HepG2 (cell line): ENCODE measurements around the gene PIK3CB. TPM values are rescaled to one million over a fixed set of nuclear protein-coding genes. Genes with fewer than 3 reads are reported as not detected.

Experiments used
- ATF2 ChIP-seq: sonication (generic); formaldehyde crosslinking; IDR thresholded peaks from 2 replicates; pipeline ENCODE4 v1.4.0; 2020; ENCODE audit warnings: missing genetic modification reagents
- CAMTA2 ChIP-seq: sonication (generic); formaldehyde crosslinking; IDR thresholded peaks from 2 replicates; pipeline ENCODE4 v1.4.0; 2020; ENCODE audit warnings: mild to moderate bottlenecking, missing genetic modification reagents, borderline replicate concordance
- NR2F6 ChIP-seq, 2 experiments: IDR thresholded peaks; 2 replicates each; pipeline ENCODE4 v1.6.1; 2016; ENCODE audit warnings: antibody characterized with exemption in 1 of 2, mild to moderate bottlenecking in 1 of 2
- SRSF1 ChIP-seq: fragments of 200-400 bp; formaldehyde crosslinking; optimal IDR thresholded peaks from 2 replicates; pipeline ENCODE3; 2017; ENCODE audit warnings: mild to moderate bottlenecking, low read depth, low read length, moderate library complexity
- SRY ChIP-seq: sonication (generic); formaldehyde crosslinking; IDR thresholded peaks from 2 replicates; pipeline ENCODE4 v1.8.0; 2022; ENCODE audit warnings: mild to moderate bottlenecking, missing genetic modification reagents
- SSRP1 ChIP-seq: IDR thresholded peaks from 2 replicates; pipeline ENCODE4 v1.6.1; 2016; ENCODE audit warnings: control low read depth
- TFE3 ChIP-seq: IDR thresholded peaks from 2 replicates; pipeline ENCODE4 v1.6.1; 2016
- ZFP62 ChIP-seq: sonication (generic); formaldehyde crosslinking; IDR thresholded peaks from 2 replicates; pipeline ENCODE4 v1.4.0; 2020; ENCODE audit warnings: missing genetic modification reagents
- ZNF138 ChIP-seq: sonication (generic); formaldehyde crosslinking; IDR thresholded peaks from 2 replicates; pipeline ENCODE4 v1.5.0; 2020; ENCODE audit warnings: mild to moderate bottlenecking, low read depth, missing genetic modification reagents
- ZNF20 ChIP-seq: sonication (generic); formaldehyde crosslinking; IDR thresholded peaks from 2 replicates; pipeline ENCODE4 v1.4.0; 2020; ENCODE audit warnings: mild to moderate bottlenecking, moderate library complexity, missing genetic modification reagents
- ZNF263 ChIP-seq: sonication (generic); formaldehyde crosslinking; IDR thresholded peaks from 2 replicates; pipeline ENCODE4 v1.4.0; 2020; ENCODE audit warnings: missing genetic modification reagents
- ZNF318 ChIP-seq: sonication (generic); formaldehyde crosslinking; IDR thresholded peaks from 2 replicates; pipeline ENCODE4 v1.4.0; 2020; ENCODE audit warnings: mild to moderate bottlenecking, missing genetic modification reagents
- ZNF331 ChIP-seq: sonication (generic); formaldehyde crosslinking; IDR thresholded peaks from 2 replicates; pipeline ENCODE4 v1.4.0; 2020; ENCODE audit warnings: missing genetic modification reagents
- ZNF431 ChIP-seq: sonication (generic); formaldehyde crosslinking; IDR thresholded peaks from 2 replicates; pipeline ENCODE4 v1.9.0; 2022; ENCODE audit warnings: missing genetic modification reagents, low read depth, mild to moderate bottlenecking, borderline replicate concordance
- ZNF652 ChIP-seq: IDR thresholded peaks from 2 replicates; pipeline ENCODE4 v1.6.1; 2016; ENCODE audit warnings: low read depth, borderline replicate concordance
- ZNF691 ChIP-seq: sonication (generic); formaldehyde crosslinking; IDR thresholded peaks from 2 replicates; pipeline ENCODE4 v1.4.0; 2020; ENCODE audit warnings: missing genetic modification reagents, low read depth, mild to moderate bottlenecking, borderline replicate concordance
- ZNF781 ChIP-seq: sonication (generic); formaldehyde crosslinking; IDR thresholded peaks from 2 replicates; pipeline ENCODE4 v1.5.1; 2020; ENCODE audit warnings: borderline replicate concordance, mild to moderate bottlenecking, missing genetic modification reagents; ENCODE audit errors: not compliant biosample characterization
- polyA plus RNA-seq, 8 experiments: library from polyadenylated mRNA; depleted of rRNA in 3 of 8; stranded (reverse) in 7 of 8; unstranded in 1 of 8; fragments of >200 nt; fragmentation: Illumina TruSeq in 4 of 8; extraction: Trizol in 4 of 8; gene quantifications; 2 replicates each; pipeline versions ENCODE4 v1.2.1 to v1.2.3, GENCODE V29; 2011 to 2016; ENCODE audit warnings: low read depth in 4 of 8, missing spikeins in 1 of 8, mixed read lengths in 1 of 8; ENCODE audit not compliant: insufficient read depth in 1 of 8
- total RNA-seq, 5 experiments: library from RNA; depleted of rRNA; stranded (reverse); fragments of >200 nt; fragmentation: Illumina TruSeq; extraction: Trizol; gene quantifications; 2 replicates each; pipeline ENCODE4 v1.2.3, GENCODE V29; 2016; ENCODE audit warnings: low read depth in 1 of 5

Gene PIK3CB
- total and polyA plus RNA-seq, 2 of the 13 experiments (the other 11 are each of a cell fraction or from before 2014, with no cell fraction given) = 6.6 to 18.7 TPM

DNA sequence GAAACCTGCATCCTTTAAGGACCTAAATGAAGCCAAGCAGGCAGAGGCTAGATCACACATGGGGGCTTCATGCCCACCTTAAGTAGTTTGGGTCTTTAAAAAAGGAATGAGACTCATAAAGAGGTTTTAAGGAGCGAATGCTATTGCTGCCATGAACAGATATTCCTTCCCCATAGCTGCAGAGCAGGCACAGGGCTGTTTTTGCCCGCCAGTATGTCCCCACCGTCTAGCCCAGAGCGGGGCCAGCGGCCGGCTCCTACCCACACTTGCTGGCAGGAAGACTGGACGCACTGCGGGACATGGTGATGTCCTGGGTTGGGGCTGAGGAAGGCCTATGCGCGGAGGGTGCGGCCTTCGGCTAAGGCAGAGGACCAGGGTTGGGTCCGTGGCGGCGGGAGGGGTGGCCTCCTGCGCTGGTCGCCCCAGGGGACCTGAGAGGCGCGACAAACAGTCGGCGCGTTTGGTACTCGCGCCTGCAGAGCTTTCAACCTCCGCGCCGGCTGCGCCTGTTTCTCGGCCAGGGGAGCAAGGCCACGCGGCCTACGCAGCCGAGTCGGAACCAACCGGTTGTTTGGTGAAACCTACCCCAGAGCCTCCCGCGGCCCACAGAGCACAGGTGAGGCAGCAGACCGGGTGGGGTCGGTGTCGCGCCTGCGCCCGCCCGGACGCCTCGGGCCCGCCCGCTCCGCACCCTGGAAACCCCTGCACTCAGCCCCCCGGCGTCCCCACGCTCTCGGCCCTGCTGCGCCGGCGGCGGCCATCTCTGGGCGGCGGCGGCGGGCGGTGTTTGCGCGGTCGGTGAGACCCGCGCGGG, 226.2 kb downstream of the PIK3CB start, which contains the start of gene FAIM (continued):
- TF ChIP-seq ZNF691 (CRISPR knock-in tag) = 0 out of 2 replicates have a peak, but pooled peaks have one; percentile 31
- no peak; the same call in 1 of the 2 replicates for TF ChIP-seq ZNF318
- TF ChIP-seq ZNF20 (CRISPR knock-in tag) = no peak
- TF ChIP-seq ZNF781 = peak; percentile 72
- no peak for TF ChIP-seq NR2F6 (IDR thresholded peaks at IDR 0.05)
- peak; percentile 6; the same call in 1 of the 2 replicates for TF ChIP-seq NR2F6 (CRISPR knock-in tag; IDR thresholded peaks at IDR 0.05)
- no peak for TF ChIP-seq ZNF431 (CRISPR knock-in tag)
- no peak for TF ChIP-seq SSRP1
- peak; percentile 56 for TF ChIP-seq TFE3 (CRISPR knock-in tag)
- TF ChIP-seq ZNF652 = no peak
- TF ChIP-seq ZFP62 (CRISPR knock-in tag) = no peak
- TF ChIP-seq SRSF1 = peak; percentile 73
- no peak for TF ChIP-seq ZNF138
- TF ChIP-seq SRY (CRISPR knock-in tag) = peak; percentile 98
- no peak for TF ChIP-seq CAMTA2 (CRISPR knock-in tag)
- TF ChIP-seq ZNF263 (CRISPR knock-in tag) = no peak
- peak; percentile 12; the same call in 1 of the 2 replicates for TF ChIP-seq ATF2 (CRISPR knock-in tag)
- no peak for TF ChIP-seq ZNF331
